A673 (cell line): ENCODE measurements around the gene CORO7. TPM values are rescaled to one million over a fixed set of nuclear protein-coding genes. Genes with fewer than 3 reads are reported as not detected.

Experiments
- BruUV-seq: library from RNA; stranded (reverse); fragments of 400-500 nt; replicated peaks from 2 replicates; lab custom pipeline; 2021; lab: Mats Ljungman, UMichigan
- CTCF ChIA-PET: fragments of 300-600 bp; sonication (Branson Sonifier 250); formaldehyde crosslinking; loops from one replicate; lab custom pipeline; 2022; ENCODE audit warnings: antibody characterized with exemption; lab: Charles Lee
- POLR2A ChIA-PET: fragments of 300-600 bp; sonication (Branson Sonifier 250); formaldehyde crosslinking; loops from one replicate; lab custom pipeline; 2022; ENCODE audit warnings: antibody characterized with exemption; ENCODE audit not compliant: low non-redundant PET; lab: Charles Lee
- DNase-seq: peaks from one replicate; pipeline ENCODE4 v3.0.0-alpha.2; 2015; ENCODE audit warnings: low spot score
- H3K27ac ChIP-seq: fragments of 200-600 bp; sonication (generic); 2 replicates; pipeline ENCODE4 v1.5.1; 2016; ENCODE audit warnings: mixed run types, low read depth, mild to moderate bottlenecking, mixed read lengths, antibody characterized with exemption, low read length; ENCODE audit not compliant: poor library complexity, severe bottlenecking
- H3K27me3 ChIP-seq: fragments of 200-600 bp; sonication (generic); replicated peaks from 2 replicates; pipeline ENCODE4 v1.6.1; 2017; ENCODE audit warnings: mixed run types, low read depth, mild to moderate bottlenecking, mixed read lengths, antibody characterized with exemption, low read length; ENCODE audit not compliant: insufficient read depth, poor library complexity
- H3K36me3 ChIP-seq: fragments of 200-600 bp; sonication (generic); 2 replicates; pipeline ENCODE4 v1.6.1; 2016; ENCODE audit warnings: mixed run types, mild to moderate bottlenecking, mixed read lengths, antibody characterized with exemption, low read length; ENCODE audit not compliant: insufficient read depth, poor library complexity, severe bottlenecking
- H3K4me1 ChIP-seq: fragments of 200-600 bp; sonication (generic); 2 replicates; pipeline ENCODE4 v1.6.1; 2017; ENCODE audit warnings: mixed run types, mild to moderate bottlenecking, mixed read lengths, antibody characterized with exemption, low read length; ENCODE audit not compliant: insufficient read depth, poor library complexity, severe bottlenecking
- H3K4me3 ChIP-seq: fragments of 200-600 bp; sonication (generic); 2 replicates; pipeline ENCODE4 v1.5.1; 2016; ENCODE audit warnings: low read depth, mixed run types, mild to moderate bottlenecking, mixed read lengths, low read length; ENCODE audit not compliant: poor library complexity, severe bottlenecking
- H3K9me3 ChIP-seq: fragments of 200-600 bp; sonication (generic); 2 replicates; pipeline ENCODE4 v1.6.1; 2016; ENCODE audit warnings: mixed run types, low read depth, mild to moderate bottlenecking, mixed read lengths, antibody characterized with exemption, low read length; ENCODE audit not compliant: poor library complexity, severe bottlenecking
- CTCF ChIP-seq: fragments of 300-800, 200-600 bp; sonication (generic); conservative IDR thresholded peaks from 2 replicates; pipeline ENCODE4 v1.5.1; 2017; ENCODE audit warnings: low read depth, mild to moderate bottlenecking, antibody characterized with exemption, low read length, moderate library complexity, mixed read lengths
- EZH2 ChIP-seq: fragments of 200-600 bp; sonication (generic); IDR thresholded peaks from 2 replicates; pipeline ENCODE4 v1.6.1; 2017; ENCODE audit warnings: borderline replicate concordance, low read depth, mild to moderate bottlenecking, mixed read lengths, antibody characterized with exemption, low read length; ENCODE audit not compliant: poor library complexity, severe bottlenecking
- intact Hi-C: fragments of 100-400 bp; cut with micrococcal nuclease; formaldehyde crosslinking; loops from one replicate; pipeline ENCODE4 v1.10.0; 2022; ENCODE audit not compliant: unreplicated experiment
- total RNA-seq: library from RNA; stranded (reverse); gene quantifications from 2 replicates; pipeline ENCODE4 v1.2.3, GENCODE V29; 2021

The CORO7 gene
- total RNA-seq, 1 experiment from 2014 or later: 24.4 TPM

- H3K9me3 ChIP-seq: no peaks in the 10 kb centered on the region
- no peaks in the 10 kb centered on the region for H3K27me3 ChIP-seq
- TF ChIP-seq CTCF: no peak
- no peak for TF ChIP-seq EZH2
- no peak overlapping the region for H3K27ac ChIP-seq
- H3K4me1 ChIP-seq: peaks cover 11% of the 10 kb centered on the region
- peaks cover under 1% of the 10 kb centered on the region for H3K36me3 ChIP-seq
- intact Hi-C loops: loop anchor here (10.0 kb wide), 1 partner anchor 138 kb away; no protein-coding TSS in a partner anchor
- CTCF ChIA-PET: interaction anchor here (0.6 kb wide), 1 partner anchor 47 kb away, joined by 7 read pairs; no protein-coding TSS in a partner anchor
- POLR2A ChIA-PET: no interaction called here
- H3K4me3 ChIP-seq: no peak overlapping the region
- DNase-seq: no peak
- BruUV-seq: no TSS peak
Observed at GRCh38 chr16:4332623-4333307, 83.6 kb downstream of the CORO7 start.

GRCh38 chr16:4332083-4332482 lies 84.3 kb downstream of the CORO7 start:
- no TSS peak for BruUV-seq
- ChIA-PET POLR2A (no interaction called here), CTCF (interaction anchor here (0.5 to 0.6 kb wide), 3 partner anchors 37 to 86 kb away, joined by 3 to 5 read pairs (median 5); no protein-coding TSS in a partner anchor)
- intact Hi-C loops: loop anchor here (10.0 kb wide), 1 partner anchor 137 kb away; no protein-coding TSS in a partner anchor
- Histone ChIP-seq H3K4me3 (no peak overlapping the region), H3K4me1 (peaks cover 12% of the 10 kb centered on the region), H3K9me3 (no peaks in the 10 kb centered on the region), H3K36me3 (no peaks in the 10 kb centered on the region), H3K27ac (no peak overlapping the region), H3K27me3 (no peaks in the 10 kb centered on the region)
- no peak for DNase-seq
- no peak for TF ChIP-seq EZH2
- no peak for TF ChIP-seq CTCF

- Histone ChIP-seq H3K9me3 (no peaks in the 10 kb centered on the region), H3K27ac (no peak overlapping the region), H3K27me3 (no peaks in the 10 kb centered on the region), H3K4me1 (peaks cover 12% of the 10 kb centered on the region), H3K4me3 (no peak overlapping the region), H3K36me3 (no peaks in the 10 kb centered on the region)
- DNase-seq: no peak
- ChIA-PET POLR2A (no interaction called here), CTCF (interaction anchor here (1.0 kb wide), 2 partner anchors 42 to 130 kb away, joined by 3 read pairs; no protein-coding TSS in a partner anchor)
- no TSS peak for BruUV-seq
- intact Hi-C loops: loop anchor here (10.0 kb wide), 1 partner anchor 136 kb away; no protein-coding TSS in a partner anchor
- TF ChIP-seq CTCF (peak; percentile 74), EZH2 (no peak)
Observed at GRCh38 chr16:4330277-4330874, 86.0 kb downstream of the CORO7 start.
